Suppressor macrophage (primary cell): Measurements from ENCODE around the gene SPAG9.

Experiments used
- DNase-seq, 4 experiments: peaks; one replicate each; pipeline ENCODE4 v3.0.0-alpha.2; 2020 to 2022

SPAG9 gene

GRCh38 chr17:51044976-51045375, 75.7 kb downstream of the SPAG9 start:
- no peak for DNase-seq

GRCh38 chr17:51036084-51036483, 84.6 kb downstream of the SPAG9 start:
- peak in 2 of 4 experiments; percentile 13 to 16 for DNase-seq

- DNase-seq = peak in 3 of 4 experiments; percentile 23 to 45 (median 33)
Measured at GRCh38 chr17:51035431-51035830, 85.2 kb downstream of the SPAG9 start.

- no peak for DNase-seq
Measured at GRCh38 chr17:51034800-51035199, 85.9 kb downstream of the SPAG9 start.

GRCh38 chr17:51032850-51033249, 87.8 kb downstream of the SPAG9 start:
- no peak for DNase-seq

GRCh38 chr17:51029568-51030463, 90.9 kb downstream of the SPAG9 start:
- peak in 2 of 4 experiments; percentile 43 to 50 for DNase-seq

GRCh38 chr17:51029142-51029541, 91.5 kb downstream of the SPAG9 start:
- peak in 2 of 4 experiments; percentile 46 to 57 for DNase-seq

GRCh38 chr17:51028176-51028863, 92.3 kb downstream of the SPAG9 start:
- DNase-seq = no peak

- DNase-seq = no peak
Measured at GRCh38 chr17:51018541-51018940, 102.1 kb downstream of the SPAG9 start.

GRCh38 chr17:51017270-51017669, 103.4 kb downstream of the SPAG9 start:
- no peak for DNase-seq

GRCh38 chr17:51016099-51016498, 104.6 kb downstream of the SPAG9 start:
- no peak for DNase-seq

- DNase-seq = no peak
Measured at GRCh38 chr17:51015145-51015558, 105.5 kb downstream of the SPAG9 start.

- no peak for DNase-seq
Measured at GRCh38 chr17:51014129-51014528, 106.5 kb downstream of the SPAG9 start.

- no peak for DNase-seq
Measured at GRCh38 chr17:51013322-51013721, 107.3 kb downstream of the SPAG9 start.

GRCh38 chr17:51012538-51012937, 108.1 kb downstream of the SPAG9 start:
- no peak for DNase-seq

GRCh38 chr17:51010173-51010675, 110.4 kb downstream of the SPAG9 start:
- DNase-seq = no peak

GRCh38 chr17:51006601-51007000, 114.1 kb downstream of the SPAG9 start:
- DNase-seq = no peak

- DNase-seq = no peak
Measured at GRCh38 chr17:51005768-51006167, 114.9 kb downstream of the SPAG9 start.

GRCh38 chr17:51004249-51004648, 116.4 kb downstream of the SPAG9 start:
- no peak for DNase-seq

GRCh38 chr17:51000835-51001638, 119.6 kb downstream of the SPAG9 start:
- peak; percentile 35 to 76 (median 54) for DNase-seq

GRCh38 chr17:50995668-50996067, 125.0 kb downstream of the SPAG9 start:
- no peak for DNase-seq

GRCh38 chr17:50993544-50993943, 127.1 kb downstream of the SPAG9 start:
- no peak for DNase-seq

- DNase-seq = no peak
Measured at GRCh38 chr17:50989149-50989548, 131.5 kb downstream of the SPAG9 start.
